Lower lobe of right lung (tissue), 2 donors: ENCODE measurements around the gene ATG3. TPM values are rescaled to one million over a fixed set of nuclear protein-coding genes. Genes with fewer than 3 reads are reported as not detected.

Experiments used
- ATAC-seq, 2 donors: fragments of 200-7000 bp; cut with Tn5 transposase; one replicate each; pipeline ENCODE4 v1.9.1; 2020 to 2022; ENCODE audit warnings: mild to moderate bottlenecking in 2 of 2, moderate library complexity in 2 of 2
- DNase-seq: peaks from one replicate; pipeline ENCODE4 v3.0.0-alpha.2; 2020
- H3K27ac ChIP-seq: fragments of 200-600 bp; one replicate; pipeline ENCODE4 v1.8.0; 2022
- H3K27me3 ChIP-seq: fragments of 200-600 bp; one replicate; pipeline ENCODE4 v1.8.0; 2022; ENCODE audit warnings: low read depth
- H3K36me3 ChIP-seq: fragments of 200-600 bp; one replicate; pipeline ENCODE4 v1.8.0; 2022; ENCODE audit warnings: mild to moderate bottlenecking
- H3K4me1 ChIP-seq: fragments of 200-600 bp; one replicate; pipeline ENCODE4 v1.8.0; 2022
- H3K4me3 ChIP-seq: fragments of 200-600 bp; one replicate; pipeline ENCODE4 v1.8.0; 2022; ENCODE audit warnings: mild to moderate bottlenecking
- H3K9me3 ChIP-seq: fragments of 200-600 bp; one replicate; pipeline ENCODE4 v1.8.0; 2022
- intact Hi-C: fragments of 100-400 bp; cut with DNase I; formaldehyde crosslinking; loops from one replicate; pipeline ENCODE4 v1.11.0; 2022
- total RNA-seq: library from RNA; stranded (reverse); fragmentation: NEBNext Ultra II Directional; extraction: Animal tissue kit (Norgen Biotek cat#: 25700); gene quantifications from one replicate; pipeline ENCODE4 v1.2.1, GENCODE V29; 2021
- TF ChIP-seq, protein P1 (sequence below): fragments of 200-600 bp; IDR thresholded peaks from one replicate; pipeline ENCODE4 v1.8.0; 2022; ENCODE audit warnings: antibody characterized with exemption, mild to moderate bottlenecking
- donor health status: DM: no; HTN: yes; CAD: no; lungs with severe emphysema.

The ATG3 gene
- total RNA-seq, 1 donor from 2014 or later = 58.4 TPM

DNA sequence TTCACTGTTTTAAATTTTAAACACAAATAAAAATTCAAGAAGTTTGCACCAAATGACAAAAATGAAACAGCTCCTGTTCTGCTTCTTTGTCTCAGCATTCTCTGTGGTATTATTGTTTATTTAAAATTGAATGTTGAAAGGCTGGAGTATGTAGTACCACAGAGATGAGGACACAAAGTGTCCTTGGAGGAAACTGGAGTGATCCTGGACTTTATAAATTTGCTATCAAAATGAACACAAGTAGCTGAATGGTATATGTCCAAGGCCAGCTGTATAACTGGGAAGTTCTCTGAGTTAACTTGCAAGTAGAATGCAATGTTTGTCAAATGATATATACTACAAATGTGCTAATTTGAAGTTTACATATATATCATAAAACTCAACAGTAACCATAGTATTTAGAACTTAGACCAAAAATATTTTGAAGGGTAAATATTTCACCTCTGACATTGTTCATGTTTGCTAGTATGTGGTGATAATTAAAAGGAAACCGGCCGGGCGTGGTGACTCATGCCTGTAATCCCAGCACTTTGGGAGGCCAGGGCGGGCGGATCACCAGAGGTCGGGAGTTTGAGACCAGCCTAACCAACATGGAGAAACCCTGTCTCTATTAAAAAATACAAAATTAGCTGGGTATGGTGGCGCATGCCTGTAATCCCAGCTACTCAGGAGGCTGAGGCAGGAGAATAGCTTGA lies 74.8 kb downstream of the ATG3 start:
- TF ChIP-seq, protein P1, sequence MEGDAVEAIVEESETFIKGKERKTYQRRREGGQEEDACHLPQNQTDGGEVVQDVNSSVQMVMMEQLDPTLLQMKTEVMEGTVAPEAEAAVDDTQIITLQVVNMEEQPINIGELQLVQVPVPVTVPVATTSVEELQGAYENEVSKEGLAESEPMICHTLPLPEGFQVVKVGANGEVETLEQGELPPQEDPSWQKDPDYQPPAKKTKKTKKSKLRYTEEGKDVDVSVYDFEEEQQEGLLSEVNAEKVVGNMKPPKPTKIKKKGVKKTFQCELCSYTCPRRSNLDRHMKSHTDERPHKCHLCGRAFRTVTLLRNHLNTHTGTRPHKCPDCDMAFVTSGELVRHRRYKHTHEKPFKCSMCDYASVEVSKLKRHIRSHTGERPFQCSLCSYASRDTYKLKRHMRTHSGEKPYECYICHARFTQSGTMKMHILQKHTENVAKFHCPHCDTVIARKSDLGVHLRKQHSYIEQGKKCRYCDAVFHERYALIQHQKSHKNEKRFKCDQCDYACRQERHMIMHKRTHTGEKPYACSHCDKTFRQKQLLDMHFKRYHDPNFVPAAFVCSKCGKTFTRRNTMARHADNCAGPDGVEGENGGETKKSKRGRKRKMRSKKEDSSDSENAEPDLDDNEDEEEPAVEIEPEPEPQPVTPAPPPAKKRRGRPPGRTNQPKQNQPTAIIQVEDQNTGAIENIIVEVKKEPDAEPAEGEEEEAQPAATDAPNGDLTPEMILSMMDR = no peak
- intact Hi-C loops = no loop called here
- H3K4me1 ChIP-seq = no peaks in the 10 kb centered on the region
- no peak for DNase-seq
- H3K27ac ChIP-seq = no peak overlapping the region
- H3K9me3 ChIP-seq = no peaks in the 10 kb centered on the region
- no peaks in the 10 kb centered on the region for H3K36me3 ChIP-seq
- no peaks in the 10 kb centered on the region for H3K27me3 ChIP-seq
- no peak overlapping the region for H3K4me3 ChIP-seq
- ATAC-seq = no peak

DNA sequence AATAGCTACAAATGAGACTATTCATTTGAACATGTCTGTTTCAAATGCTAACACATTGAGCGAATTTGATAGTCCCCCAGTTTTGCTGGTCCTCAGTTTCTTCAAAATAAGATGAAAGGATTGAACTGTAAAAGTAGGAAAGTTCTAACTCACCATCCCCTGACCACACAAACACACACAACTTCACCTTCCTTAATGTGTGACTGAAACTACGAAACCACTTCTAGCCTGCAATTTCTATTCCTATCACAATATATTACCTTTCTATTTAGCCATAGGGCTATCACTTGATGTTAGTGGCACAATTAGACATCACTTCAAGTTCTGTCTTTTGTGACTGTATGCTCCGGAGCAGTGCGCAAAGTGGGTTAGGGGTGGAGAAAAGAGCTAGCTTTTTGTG lies 77.4 kb downstream of the ATG3 start:
- no peaks in the 10 kb centered on the region for H3K36me3 ChIP-seq
- no peaks in the 10 kb centered on the region for H3K27me3 ChIP-seq
- TF ChIP-seq, protein P1 = no peak
- no peak overlapping the region for H3K27ac ChIP-seq
- H3K9me3 ChIP-seq = no peaks in the 10 kb centered on the region
- DNase-seq (no peak), ATAC-seq (no peak)
- intact Hi-C loops = no loop called here
- no peak overlapping the region for H3K4me3 ChIP-seq
- H3K4me1 ChIP-seq = no peaks in the 10 kb centered on the region

DNA sequence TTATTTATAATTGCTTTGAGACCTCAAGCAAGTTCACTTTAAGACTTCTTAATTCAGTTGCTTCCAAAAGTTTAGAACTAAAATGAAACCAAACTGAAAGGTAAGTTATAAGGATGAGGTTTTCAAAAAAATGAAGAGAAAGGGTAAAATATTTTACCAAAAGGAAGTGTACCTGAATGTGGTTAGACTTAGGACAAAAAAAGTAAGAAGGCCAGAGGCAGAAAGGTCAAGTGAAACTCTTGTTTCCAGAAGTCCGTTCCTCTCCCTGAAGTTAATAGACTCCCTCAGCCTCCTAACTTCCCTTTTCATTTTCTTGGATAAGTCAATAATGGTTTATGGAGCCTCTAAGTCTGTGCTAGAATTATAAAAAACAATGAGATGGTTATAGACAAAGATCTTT lies 79.1 kb downstream of the ATG3 start:
- DNase-seq = no peak
- ATAC-seq = no peak
- intact Hi-C loops = no loop called here
- H3K36me3 ChIP-seq = no peaks in the 10 kb centered on the region
- no peak overlapping the region for H3K27ac ChIP-seq
- no peaks in the 10 kb centered on the region for H3K27me3 ChIP-seq
- TF ChIP-seq, protein P1 = no peak
- no peaks in the 10 kb centered on the region for H3K4me1 ChIP-seq
- H3K9me3 ChIP-seq = no peaks in the 10 kb centered on the region
- no peak overlapping the region for H3K4me3 ChIP-seq

Other genes with a start within 250 kb of the ATG3 start
- 4.4 TPM for gene CD200, start 228.8 kb downstream of the ATG3 start, total RNA-seq
- gene BTLA, start 62.5 kb downstream of the ATG3 start, total RNA-seq = 0.86 TPM
- gene SLC35A5, start 83 bp upstream of the ATG3 start, total RNA-seq = 37.4 TPM
- 148 TPM for gene CCDC80, start 79.2 kb upstream of the ATG3 start, total RNA-seq